ENCODE results near the gene LPA. TPM values are rescaled to one million over a fixed set of nuclear protein-coding genes. Genes with fewer than 3 reads are reported as not detected.
"Not testable (repeated sequence)": the region's sequence is repeated elsewhere in the genome, so short reads cannot be mapped to it uniquely, and the experiment has no call there.

Gene LPA
- total RNA-seq, 2 experiments from 2014 or later, result not detected

DNA sequence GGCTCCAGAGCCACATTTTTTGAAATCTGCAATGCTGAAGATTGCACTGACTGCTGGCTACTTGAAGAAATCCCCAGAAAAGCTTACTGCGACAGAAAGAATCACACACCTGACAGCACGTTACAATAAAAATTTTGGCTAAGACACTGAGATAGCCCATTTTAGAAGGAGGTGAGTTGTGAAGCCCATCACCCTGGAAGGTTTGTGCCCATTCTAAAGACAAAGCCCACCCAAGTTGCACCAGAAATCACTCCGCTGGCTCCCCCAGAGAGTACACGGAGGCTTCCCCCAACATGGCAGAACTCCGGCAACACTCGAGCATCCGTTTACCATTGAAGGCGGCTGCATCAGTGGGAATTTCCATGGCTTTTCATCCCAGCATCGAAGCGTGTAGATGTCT, 29.4 kb downstream of the LPA start:
- Mint-ChIP-seq H3K4me3 (no peak overlapping the region), H3K27me3 (peaks cover 4% of the 10 kb centered on the region), H3K9me3 (no peaks in the 10 kb centered on the region), H3K36me3 (ENCODE audit: low read depth) (no peaks in the 10 kb centered on the region), H3K4me1 (ENCODE audit: low read depth) (no peaks in the 10 kb centered on the region), H3K27ac (no peak overlapping the region)
- Histone ChIP-seq H3K4me1 (ENCODE audit: insufficient read depth, low read length) (no peaks in the 10 kb centered on the region), H3K9me3 (ENCODE audit: control insufficient read depth in 1 of 2, insufficient read depth in 1 of 2, low read length in 2 of 2) (no peaks in the 10 kb centered on the region), H3K36me3 (ENCODE audit: insufficient read depth, low read length) (no peaks in the 10 kb centered on the region), H3K4me3 (ENCODE audit: low read length) (no peak overlapping the region), H3K27ac (ENCODE audit: low read depth in 1 of 2, low read length in 2 of 2) (no peak overlapping the region), H3K27me3 (ENCODE audit: control insufficient read depth in 1 of 2, insufficient read depth in 2 of 2, low read length in 2 of 2) (no peaks in the 10 kb centered on the region)
- ATAC-seq (ENCODE audit: poor library complexity) (no peak), DNase-seq (no peak)
- ChIA-PET CTCF (no interaction called here), POLR2A (no interaction called here)
- TF ChIP-seq, protein P1, sequence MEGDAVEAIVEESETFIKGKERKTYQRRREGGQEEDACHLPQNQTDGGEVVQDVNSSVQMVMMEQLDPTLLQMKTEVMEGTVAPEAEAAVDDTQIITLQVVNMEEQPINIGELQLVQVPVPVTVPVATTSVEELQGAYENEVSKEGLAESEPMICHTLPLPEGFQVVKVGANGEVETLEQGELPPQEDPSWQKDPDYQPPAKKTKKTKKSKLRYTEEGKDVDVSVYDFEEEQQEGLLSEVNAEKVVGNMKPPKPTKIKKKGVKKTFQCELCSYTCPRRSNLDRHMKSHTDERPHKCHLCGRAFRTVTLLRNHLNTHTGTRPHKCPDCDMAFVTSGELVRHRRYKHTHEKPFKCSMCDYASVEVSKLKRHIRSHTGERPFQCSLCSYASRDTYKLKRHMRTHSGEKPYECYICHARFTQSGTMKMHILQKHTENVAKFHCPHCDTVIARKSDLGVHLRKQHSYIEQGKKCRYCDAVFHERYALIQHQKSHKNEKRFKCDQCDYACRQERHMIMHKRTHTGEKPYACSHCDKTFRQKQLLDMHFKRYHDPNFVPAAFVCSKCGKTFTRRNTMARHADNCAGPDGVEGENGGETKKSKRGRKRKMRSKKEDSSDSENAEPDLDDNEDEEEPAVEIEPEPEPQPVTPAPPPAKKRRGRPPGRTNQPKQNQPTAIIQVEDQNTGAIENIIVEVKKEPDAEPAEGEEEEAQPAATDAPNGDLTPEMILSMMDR (IDR thresholded peaks at IDR 0.05), result no peak
- intact Hi-C loops (cut with DNase I, micrococcal nuclease), result no loop called here

DNA sequence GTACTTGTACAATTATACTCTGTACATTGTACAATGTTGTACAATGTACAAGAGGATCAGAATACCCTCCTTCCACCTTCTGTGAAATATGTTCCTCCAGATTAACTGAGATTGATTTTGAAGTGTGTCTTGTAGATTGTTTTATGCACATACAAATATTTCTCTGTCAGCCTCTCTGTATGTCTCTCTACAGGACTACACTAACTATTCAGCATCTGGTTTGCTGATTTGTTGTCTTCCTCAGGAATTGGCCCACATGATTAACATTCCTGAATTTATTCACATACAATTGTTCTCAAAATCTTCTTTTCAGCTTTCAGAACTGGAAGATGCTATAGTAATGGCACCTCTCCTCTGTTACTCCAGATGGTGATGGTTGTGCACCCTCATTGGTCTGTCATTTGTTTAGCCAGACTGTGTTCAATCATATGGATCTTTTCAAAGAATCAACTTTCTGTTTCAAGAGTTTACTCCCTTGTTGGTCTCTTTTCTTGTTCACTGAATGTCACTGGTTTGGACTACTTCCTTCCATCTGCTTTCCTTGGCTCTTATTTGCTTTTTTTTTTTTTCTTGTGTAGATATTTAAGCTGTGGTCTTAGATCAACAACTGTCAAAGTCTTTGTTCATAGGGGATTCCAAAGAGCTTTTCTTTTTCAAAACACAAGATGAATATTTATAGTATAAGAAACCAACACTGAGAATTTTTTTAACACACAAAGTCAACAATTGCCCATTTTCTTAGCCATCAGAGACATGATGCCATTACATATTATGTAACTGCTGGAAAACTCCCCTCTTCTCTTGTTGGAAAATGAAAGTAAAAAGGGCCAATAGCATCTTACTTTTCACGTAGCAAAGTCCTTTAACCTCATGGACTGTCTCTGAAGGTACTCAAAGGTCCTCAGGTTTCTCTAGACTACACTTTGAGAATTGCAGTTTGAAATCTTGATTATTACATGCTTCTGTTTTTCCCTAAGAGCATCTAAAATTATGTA, 67.9 kb downstream of the LPA start:
- CTCF ChIA-PET, result no interaction called here
- peaks cover 3% of the 10 kb centered on the region for H3K9me3 Mint-ChIP-seq
- H3K36me3 Mint-ChIP-seq (ENCODE audit: low read depth), result no peaks in the 10 kb centered on the region
- Histone ChIP-seq H3K4me1 (ENCODE audit: insufficient read depth, low read length) (no peaks in the 10 kb centered on the region), H3K9me3 (ENCODE audit: control insufficient read depth in 1 of 2, insufficient read depth in 1 of 2, low read length in 2 of 2) (no peaks in the 10 kb centered on the region), H3K27ac (ENCODE audit: low read depth in 1 of 2, low read length in 2 of 2) (no peak overlapping the region), H3K27me3 (ENCODE audit: control insufficient read depth in 1 of 2, insufficient read depth in 2 of 2, low read length in 2 of 2) (peaks cover 0 to 5% of the 10 kb centered on the region in 2 experiments), H3K4me3 (ENCODE audit: low read length) (no peak overlapping the region), H3K36me3 (ENCODE audit: insufficient read depth, low read length) (no peaks in the 10 kb centered on the region)
- ATAC-seq (ENCODE audit: poor library complexity) (no peak), DNase-seq (no peak)
- intact Hi-C loops (cut with DNase I, micrococcal nuclease), result no loop called here
- POLR2A ChIA-PET, result no interaction called here
- peaks cover 39% of the 10 kb centered on the region for H3K27me3 Mint-ChIP-seq
- no peak overlapping the region for H3K4me3 Mint-ChIP-seq
- no peaks in the 10 kb centered on the region for H3K4me1 Mint-ChIP-seq (ENCODE audit: low read depth)
- TF ChIP-seq, protein P1 (IDR thresholded peaks at IDR 0.05), result no peak
- H3K27ac Mint-ChIP-seq, result no peak overlapping the region

DNA sequence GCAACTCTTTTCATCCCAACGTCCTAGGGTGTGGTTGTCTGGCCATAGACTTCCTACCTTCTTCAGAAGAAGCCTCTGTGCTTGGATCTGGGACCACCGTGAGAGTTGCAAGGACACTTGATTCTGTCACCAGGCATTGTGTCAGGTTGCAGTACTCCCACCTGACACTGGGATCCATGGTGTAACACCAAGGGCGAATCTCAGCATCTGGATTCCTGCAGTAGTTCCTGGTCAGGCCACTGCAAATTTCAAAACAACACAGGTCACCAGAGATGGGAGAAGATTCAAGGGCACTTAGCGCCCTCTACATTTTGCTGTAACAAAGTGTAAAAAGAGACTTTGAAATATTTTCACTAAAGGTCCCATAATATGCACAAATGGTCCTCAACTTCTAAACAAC, 68.8 kb downstream of the LPA start:
- H3K4me3 ChIP-seq (ENCODE audit: low read length); ATAC-seq (ENCODE audit: poor library complexity); H3K27ac Mint-ChIP-seq; POLR2A ChIA-PET; intact Hi-C loops (cut with DNase I, micrococcal nuclease); H3K27ac ChIP-seq (ENCODE audit: low read depth in 1 of 2, low read length in 2 of 2); H3K9me3 ChIP-seq (ENCODE audit: control insufficient read depth in 1 of 2, insufficient read depth in 1 of 2, low read length in 2 of 2); H3K4me3 Mint-ChIP-seq; H3K27me3 ChIP-seq (ENCODE audit: control insufficient read depth in 1 of 2, insufficient read depth in 2 of 2, low read length in 2 of 2); CTCF ChIA-PET; H3K4me1 ChIP-seq (ENCODE audit: insufficient read depth, low read length); H3K36me3 ChIP-seq (ENCODE audit: insufficient read depth, low read length); H3K36me3 Mint-ChIP-seq (ENCODE audit: low read depth); H3K9me3 Mint-ChIP-seq; H3K4me1 Mint-ChIP-seq (ENCODE audit: low read depth); DNase-seq: not testable (repeated sequence)
- peaks cover 40% of the 10 kb centered on the region for H3K27me3 Mint-ChIP-seq

All from CD4-positive, alpha-beta T cell (primary cell).